Embryonic facial prominence (tissue), 1 donor: ENCODE data around the gene RHAG.
"Not testable (repeated sequence)": the region's sequence is repeated elsewhere in the genome, so short reads cannot be mapped to it uniquely, and the experiment has no call there.

Experiments used
- DNase-seq: peaks from one replicate; pipeline ENCODE4 v3.0.0-alpha.2; 2016; ENCODE audit errors: extremely low spot score

RHAG gene

DNA sequence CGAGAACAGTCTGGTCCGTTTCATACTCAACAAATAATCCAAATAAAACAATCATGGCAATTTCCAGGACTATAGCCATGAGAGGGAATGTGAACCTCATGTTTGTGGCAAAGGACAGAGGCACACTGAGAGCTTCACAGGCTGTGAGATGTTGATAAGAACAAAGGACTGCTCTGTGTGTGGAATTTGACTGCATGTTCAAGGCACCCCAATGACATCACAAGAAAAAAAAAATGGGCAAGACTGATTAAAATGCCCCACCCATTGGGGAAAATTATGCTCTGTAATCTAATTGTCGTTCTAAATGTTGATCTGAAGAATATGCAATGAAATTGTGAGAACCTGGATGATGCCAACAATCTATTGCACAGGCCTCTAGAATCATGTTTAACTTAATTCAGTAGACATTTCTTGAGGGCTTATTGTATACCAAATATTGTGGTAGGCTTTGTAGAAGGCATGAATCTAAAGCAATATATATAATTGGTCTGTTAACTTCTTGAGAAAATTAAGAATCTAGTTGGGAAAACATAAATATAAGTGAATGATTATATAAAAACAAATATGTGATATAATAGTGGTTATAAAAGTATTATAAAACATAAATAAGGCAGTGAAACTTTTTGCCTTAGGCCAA, at the start of gene RHAG:
Gene RHAG, minus strand, starts transcription at position 127 of the 637 bp plus-strand sequence. Its CDS starts 27 bp downstream, at position 100.
- DNase-seq, result no peak

DNA sequence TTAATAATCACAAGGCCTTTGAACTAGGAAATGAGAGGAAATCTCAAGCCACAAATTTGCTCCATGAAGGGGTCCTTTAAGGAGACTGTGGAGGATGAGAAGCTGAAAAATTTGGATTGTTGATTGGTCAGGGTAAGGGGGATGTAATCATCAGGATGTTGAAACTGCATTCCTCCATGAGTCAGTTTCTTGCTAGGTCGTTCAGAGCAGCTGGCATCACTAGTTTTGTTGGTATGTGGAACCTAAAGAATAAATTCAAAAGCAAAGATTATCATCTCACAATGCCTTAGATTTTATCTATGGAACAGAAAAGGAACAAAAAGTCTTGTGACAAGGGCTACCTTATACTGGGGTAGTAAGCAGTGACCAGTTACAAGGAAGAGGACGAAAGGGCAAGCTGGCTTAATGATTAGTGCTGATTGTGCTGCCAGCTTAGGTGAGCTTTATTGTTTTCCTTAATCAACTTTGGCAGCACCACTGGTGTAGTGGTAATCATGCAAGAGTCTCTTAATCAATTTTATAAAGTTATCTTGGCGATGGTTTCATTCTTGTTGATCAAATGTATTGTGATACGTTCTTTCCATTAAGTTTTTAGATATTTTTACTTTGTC, 40.1 kb upstream of the RHAG start:
- no peak for DNase-seq

DNA sequence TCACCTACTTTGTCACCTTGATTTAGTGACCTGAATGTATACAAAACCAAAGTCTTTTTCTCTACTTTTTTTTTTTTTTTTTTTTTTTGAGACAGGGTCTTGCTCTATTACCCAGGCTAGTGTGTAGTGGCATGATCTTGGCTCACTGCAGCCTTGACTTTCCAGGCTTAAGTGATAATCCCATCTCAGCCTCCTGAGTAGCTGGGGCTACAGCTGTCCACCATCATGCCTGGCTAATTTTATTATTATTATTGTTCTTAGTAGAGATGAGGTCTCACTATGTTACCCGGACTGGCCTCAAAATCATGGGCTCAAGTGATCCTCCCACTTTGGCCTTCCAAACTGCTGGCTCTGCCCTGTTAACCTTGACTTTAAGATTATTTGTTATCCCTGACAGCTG, 39.2 kb upstream of the RHAG start:
- no peak for DNase-seq

DNA sequence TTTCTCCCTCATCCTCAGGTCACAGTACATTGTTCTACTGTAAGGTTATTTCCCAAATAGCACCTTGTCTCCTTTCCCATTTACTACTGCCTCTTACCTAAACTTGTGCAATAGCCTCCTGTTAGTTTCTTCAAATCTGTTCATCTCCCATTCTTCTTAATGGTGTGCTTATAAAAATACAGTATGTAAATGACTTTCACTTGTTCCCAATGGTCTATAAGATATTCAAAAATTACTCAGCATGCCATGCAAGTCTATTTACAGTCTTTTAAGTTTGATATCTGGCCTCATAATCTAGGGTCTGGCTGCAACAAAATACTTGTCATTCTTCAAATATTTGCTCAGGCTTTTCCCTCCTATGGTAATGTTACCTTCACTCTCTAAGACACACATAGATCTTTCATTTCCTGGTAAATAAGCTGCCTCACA, 31.5 kb upstream of the RHAG start:
- DNase-seq, result no peak

DNA sequence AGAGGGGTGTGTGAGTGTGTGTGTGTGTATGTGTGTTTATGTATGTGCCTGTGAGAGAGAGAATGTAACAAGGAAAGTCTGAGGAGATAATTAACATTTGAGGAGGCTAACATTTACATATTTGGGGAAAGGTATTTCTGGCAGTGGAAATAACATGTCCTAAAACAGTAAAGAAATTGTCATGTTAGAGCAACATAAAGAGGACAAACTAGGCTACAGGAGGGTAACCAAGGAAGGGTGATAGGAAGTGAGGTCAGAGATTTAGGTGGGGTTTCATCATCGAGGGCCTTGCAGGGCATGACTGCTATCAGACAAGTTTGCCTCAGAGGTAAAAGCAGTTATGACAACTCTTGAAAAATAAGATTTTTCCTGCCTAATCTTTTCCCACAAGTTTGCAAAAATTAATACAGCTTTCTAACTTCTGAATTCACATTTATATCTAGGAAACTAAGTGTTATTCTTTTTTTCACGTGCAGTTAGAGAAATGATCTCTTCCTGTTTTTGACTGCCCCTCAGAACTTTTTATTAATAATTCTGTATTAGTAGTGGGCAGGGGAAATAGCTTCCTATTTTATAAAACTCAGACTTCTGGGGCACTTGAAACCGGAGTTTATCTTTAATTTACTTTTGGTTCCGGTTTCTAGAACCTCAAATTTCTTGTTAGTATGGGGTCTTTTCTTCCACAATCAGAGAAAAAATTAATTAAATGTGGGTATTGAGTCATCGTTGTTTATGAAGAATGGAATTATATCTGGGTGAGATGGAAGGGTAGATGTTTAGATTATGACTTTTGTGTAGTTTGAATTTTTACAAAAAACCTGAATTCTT, 30.5 kb upstream of the RHAG start:
- DNase-seq, result no peak

DNA sequence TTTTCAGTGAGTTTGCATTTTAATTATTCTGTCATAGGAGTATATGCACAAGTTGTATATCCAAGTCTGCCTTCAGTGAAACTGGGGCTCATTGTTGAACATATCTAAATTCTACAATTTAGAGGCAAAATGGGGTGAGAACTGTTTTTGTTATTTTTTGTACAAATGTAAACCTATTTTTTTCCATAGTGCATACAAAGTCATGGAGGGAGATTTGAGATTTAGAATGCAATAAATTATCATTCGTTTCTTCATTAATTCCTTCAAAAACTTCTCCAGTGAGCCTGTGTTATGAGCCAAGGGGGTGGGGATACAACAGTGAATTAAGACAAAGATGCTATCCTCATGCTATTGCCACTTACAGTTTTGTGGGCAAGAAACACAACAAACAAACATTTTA, 29.8 kb upstream of the RHAG start:
- DNase-seq, result no peak

DNA sequence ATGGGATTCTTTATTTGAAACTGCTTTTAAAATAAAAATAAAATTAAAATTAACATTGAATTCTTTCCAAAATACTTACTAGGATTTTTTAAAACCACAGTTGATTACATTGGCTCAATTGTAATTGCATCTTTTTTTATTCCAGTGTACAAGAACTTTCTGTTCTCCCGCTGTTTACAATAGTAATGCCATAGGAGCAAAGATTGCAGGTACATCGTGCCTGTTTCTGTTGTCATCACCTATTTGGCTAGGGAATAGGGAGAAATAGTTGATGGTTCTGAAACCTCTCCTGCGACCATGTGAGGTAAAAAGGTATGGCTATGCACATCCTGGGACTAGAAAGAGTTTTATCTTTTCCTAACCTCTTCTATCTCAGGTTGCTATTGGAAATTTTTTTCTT, 28.2 kb upstream of the RHAG start:
- DNase-seq, result no peak

DNA sequence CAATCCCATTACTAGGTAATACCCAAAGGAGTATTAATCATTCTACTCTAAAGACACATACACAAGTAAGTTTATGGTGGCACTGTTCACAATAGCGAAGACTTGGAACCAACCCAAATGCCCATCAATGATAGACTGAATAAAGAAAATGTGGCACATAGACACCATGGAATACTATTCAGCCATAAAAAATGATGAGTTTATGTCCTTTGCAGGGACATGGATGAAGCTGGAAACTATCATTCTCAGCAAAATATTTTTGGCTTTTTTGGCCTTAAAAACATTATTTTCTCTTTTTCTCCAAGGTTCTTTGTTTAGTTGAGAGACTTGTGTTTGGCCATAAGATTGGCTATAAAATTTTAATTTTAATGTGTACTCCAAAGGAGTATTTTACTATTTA, 27.4 kb upstream of the RHAG start:
- not testable (repeated sequence) for DNase-seq

DNA sequence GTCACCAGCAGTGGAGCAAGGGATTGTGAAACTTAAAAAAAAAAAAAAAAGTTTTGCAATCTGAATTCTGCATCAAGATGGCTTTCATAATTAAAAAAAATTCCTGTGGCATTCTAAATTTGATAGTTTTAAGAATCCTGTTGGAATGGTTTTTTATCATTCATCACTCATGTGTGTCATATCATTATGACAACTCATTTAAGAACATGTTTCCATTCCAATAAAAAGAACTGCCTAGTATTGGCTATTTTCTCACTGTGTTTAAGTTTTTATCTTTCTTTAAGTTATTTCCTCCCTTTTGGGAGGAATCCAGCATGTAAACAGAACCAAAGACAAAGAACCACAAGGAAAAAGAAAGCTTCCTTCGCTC, 26.2 kb upstream of the RHAG start:
- DNase-seq, result no peak

DNA sequence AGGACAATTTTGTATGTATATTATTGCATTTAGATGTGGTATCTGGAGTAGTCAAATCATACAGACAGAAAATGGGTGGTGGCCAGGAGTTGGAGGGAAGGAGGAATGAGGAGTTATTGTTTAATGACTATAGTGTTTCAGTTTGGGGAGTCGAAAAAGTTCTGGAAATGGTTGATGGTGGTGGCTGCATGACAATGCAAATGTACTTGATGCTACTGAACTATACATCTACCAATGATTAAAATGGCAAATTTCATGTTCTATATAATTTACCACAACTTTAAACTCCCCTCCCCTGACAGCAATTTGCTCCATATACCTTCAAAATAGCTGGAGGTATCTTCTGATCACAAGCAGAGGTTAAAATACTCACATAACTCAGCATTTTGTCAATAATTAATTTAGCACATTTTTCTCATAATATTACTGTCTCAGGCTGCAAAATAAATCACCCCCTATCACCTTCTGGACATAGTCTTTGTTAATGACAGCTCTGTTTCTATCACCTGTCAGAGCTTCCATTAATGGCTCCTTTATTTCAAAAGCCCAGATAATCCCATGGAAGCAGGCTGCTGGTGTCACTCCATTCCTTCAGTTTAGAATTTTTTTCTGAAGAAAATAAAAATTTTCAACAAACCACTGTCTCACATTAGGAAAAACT, 25.7 kb upstream of the RHAG start:
- DNase-seq, result no peak

DNA sequence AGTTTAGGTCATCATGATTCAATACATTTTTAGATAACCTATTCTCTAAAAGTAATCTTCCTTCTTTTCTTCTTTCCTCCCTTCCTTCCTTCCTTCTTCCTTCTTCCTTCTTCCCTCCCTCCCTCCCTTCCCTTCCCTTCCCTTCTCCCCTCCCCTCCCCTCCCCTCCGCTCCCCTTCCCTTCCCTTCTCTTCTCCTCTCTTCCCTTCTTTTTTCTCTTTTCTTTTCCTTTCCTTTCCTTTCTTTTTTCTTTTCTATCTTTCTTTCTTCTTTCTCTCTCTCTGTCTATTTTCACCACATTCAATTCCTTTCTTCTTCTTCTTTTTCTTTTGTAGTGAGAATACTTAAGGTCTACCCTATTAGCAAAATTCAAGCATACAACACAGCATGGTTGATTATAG, 17.3 kb upstream of the RHAG start:
- no peak for DNase-seq

DNA sequence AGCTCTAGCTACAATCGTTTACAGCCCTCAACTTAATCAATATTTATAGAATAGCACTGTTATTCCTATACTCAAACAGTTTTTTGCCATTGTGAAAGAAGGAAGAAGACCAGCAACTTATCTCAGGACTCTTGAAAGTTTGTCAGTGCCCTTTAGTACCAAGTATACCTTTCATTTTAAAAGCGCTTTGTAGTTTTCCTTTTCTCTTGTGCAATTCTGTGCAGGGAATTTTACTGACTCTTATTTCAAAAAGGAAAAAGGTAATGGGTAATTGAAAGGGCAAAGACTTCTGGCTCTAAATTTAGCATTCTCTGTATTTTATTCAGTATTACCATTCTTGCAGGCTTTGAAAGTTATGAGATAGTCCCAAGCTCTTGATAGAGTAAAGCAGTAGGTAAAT, 16.8 kb upstream of the RHAG start:
- no peak for DNase-seq

DNA sequence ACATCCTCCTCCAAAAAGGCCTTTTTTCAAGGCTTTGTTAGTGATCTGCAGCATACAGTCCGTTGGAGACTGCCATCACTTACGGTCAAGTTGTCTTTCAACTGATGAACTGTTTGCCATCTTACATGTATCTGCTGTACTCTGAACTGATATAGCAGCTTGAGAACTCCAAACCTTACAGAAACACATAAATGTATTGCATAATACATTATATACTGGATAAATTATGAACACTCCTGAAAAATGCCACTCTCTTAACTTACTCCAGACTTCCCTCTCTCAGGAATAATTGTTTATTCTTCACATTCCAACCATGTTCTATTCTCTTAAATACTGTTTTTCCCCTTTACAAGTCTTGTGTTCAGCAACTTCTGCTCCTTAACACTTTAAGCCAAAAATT, 14.6 kb upstream of the RHAG start:
- no peak for DNase-seq

DNA sequence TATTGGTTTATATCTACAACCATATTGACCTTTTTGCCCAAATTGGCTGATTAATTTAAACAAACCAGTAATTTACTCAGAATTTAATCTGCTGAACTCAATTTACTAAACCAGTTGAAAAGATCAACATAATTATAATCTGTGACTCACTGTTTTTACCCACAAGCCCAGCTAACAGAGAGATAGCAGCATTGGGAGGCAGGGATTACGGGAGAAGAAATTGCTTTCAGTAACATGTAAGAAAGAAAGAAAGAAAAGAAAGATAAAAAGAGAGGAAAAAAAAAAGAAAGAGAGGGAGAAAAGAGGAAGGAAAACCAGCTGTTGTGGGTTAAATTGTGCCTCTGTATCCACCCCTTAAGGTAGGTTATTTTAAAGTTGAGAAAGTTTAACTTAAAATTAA, 13.3 kb upstream of the RHAG start:
- no peak for DNase-seq

DNA sequence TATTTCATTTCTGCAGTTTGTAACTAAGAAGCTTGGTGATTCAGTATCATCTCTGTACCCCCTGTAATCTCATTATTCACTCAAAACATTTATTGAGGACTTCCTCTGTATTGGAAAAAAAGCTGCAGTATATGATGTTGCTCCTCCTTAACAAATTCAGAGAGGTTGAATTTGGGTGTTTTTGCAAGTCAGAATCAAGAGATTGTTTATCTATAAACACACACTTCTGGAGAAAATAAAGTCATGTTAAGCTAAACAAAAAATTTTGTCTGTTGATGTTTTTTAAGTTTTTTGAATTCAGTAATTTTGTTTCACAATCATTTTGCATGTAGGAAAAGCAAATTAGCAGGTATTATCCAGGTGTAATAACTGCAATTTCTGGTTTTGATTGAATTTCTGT, 11.4 kb upstream of the RHAG start:
- DNase-seq, result no peak

DNA sequence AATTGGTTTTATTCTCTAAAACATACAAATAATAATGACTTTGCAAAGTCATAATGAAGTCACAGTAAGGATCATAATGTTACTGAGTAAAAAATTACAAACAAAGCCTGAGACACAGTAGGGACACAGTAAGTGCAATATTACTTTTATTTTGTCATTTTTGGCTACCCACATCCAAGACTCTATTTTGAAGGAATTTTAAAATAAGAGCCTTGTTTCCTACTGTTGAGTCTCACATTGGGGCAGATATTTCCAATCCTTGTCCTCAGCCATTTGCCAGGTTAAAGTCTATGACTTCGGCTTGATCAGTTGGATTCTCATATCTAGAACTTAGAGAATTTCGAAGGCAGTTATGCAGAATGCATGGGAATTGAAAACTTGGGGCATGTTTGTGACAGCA, 10.8 kb upstream of the RHAG start:
- no peak for DNase-seq

DNA sequence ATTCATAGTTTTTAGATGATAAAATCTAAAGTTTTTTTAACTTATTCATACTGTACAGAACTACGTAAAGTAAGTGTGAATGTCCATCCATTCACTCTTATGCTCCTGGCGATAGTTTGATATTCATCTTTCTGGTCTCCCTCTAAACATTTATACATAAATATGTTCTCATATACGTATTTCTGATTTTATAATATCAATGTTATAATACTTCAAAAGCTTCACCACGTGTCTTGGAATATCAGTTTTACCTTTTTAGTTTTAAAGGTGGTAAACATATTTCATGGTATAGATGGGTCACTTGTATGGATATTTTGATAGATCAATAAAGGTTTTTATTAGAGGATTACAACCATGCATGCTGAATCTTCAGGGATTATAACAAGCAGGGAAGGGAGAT, 10.3 kb upstream of the RHAG start:
- no peak for DNase-seq

DNA sequence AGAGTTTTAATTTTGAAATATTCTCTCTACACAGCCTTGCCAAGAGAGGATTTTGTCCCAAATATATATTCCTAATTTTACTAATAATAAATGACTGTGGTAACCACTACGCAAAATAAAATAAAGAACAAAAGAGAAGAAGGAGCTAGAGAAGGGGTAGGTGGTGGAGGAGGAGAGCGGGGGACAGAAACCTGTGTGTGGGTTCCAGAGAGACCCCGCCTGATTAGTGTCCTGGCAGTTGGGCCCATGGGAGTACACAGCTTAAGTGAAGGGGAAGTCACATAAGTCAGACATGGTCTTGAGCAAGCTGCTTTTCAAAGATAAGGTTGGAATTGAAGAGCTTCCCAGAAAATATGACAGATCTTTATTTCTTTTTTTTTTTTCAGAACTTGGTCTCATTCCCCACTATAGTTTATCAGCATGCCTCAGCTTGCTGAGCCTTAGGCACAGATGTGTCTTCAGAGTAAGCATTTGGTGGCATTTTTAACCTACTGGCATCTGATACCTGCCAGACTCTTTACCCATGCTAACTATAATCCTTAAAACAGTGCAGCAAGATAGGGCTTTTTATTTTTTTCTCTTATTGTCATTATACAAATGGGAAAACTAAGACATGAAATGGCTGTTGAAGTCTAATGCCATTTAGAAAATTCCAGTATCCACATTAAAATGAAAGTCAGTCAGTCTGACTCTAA, 9.6 kb upstream of the RHAG start:
- DNase-seq, result no peak

DNA sequence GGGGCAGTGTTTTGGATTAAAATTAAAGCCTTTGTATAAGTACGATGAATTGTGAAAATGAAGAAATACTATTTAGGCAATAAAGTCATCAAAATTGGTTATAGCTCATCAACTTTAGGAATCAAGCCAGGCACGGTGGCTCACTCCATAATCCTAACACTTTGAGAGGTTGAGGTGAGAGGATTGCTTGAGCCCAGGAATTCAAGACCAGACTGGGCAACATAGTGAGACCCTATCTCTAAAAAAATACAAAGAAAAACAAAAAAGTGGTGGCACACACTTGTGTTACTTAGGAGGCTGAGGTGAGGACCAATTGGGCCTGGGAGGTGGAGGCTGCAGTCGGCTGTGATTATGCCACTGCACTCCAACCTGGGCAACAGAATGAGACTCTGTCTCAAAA, 8.5 kb upstream of the RHAG start:
- no peak for DNase-seq

DNA sequence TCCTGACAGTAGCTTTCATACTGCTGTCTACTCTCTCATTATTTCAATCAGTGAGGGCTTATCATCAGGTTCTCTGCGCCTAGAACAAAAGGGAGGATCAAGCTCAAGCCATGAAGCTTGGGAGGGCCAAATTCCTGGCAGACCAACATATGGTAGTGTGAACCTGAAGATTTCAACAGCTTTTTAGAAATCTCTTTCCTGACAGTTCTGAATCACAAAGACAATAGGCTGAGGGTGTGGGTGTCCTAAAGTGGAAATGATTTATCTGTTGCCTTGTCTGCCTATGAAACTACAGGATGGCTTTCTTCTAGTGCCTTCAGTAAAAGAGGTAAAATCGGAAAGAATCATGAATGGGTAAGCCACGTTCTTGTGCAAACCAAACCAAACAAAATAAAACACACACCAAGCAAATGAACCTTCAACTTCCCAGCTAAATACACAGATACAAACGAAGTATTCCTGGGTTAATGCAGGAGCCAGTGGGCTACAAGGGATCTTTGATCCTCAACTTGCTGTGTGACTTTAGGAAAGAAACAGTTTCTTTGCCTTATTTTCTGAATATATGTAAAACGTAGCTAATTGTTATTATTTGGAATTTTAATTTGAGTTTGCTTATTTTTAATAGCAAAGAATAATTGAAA, 2.7 kb upstream of the RHAG start:
- DNase-seq, result no peak

DNA sequence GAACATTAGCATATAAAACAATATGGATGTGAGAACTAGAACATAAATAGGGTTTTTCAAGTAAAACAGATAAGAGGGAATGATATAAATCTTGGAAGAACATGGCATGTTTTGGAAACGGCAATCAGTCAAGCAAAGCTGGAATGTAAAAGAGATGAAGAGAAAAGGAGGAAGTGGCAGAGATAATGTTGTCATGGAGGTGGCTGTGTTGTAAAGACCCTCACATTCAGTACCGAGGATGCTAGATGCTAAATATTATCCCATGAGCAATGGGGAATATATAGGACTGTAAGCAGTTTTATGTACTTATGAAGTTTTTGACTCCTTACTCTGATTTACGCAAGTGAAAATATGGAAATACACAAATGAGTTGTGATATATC, 702 bp upstream of the RHAG start:
- DNase-seq, result no peak
